ENCODE results near the gene ZNF592.

- TF ChIP-seq USF2 (IDR thresholded peaks at IDR 0.05) (no peak), POLR2A (IDR thresholded peaks at IDR 0.05; ENCODE audit: low read length) (no peak), MYC (IDR thresholded peaks at IDR 0.05; ENCODE audit: borderline replicate concordance, low read length) (no peak), HOXB5 (CRISPR knock-in tag; IDR thresholded peaks at IDR 0.05) (no peak), MAX (IDR thresholded peaks at IDR 0.05) (no peak), PHF8 (IDR thresholded peaks at IDR 0.05; ENCODE audit: borderline replicate concordance, low read depth) (no peak)
These were observed 7.5 kb downstream of the ZNF592 start for GRCh38 chr15:84755736-84756527.
